RCC 7860 (cell line): ENCODE results near the gene WWOX.
"Not testable (repeated sequence)": the region's sequence is repeated elsewhere in the genome, so short reads cannot be mapped to it uniquely, and the experiment has no call there.

Experiments
- DNase-seq: peaks from one replicate; pipeline ENCODE4 v3.0.0-alpha.2; 2015; ENCODE audit warnings: low spot score
- FAIRE-seq: peaks from 2 replicates; lab custom pipeline; 2012; peaks lifted over from hg19 to GRCh38; lab: Jason Lieb, UNC

Gene WWOX

GRCh38 chr16:79011282-79011681 lies 911.8 kb downstream of the WWOX start:
- FAIRE-seq (no peak), DNase-seq (no peak)

- no peak for DNase-seq
- FAIRE-seq, result no peak
These were observed 913.4 kb downstream of the WWOX start for GRCh38 chr16:79012671-79013434.

GRCh38 chr16:79013930-79014660 lies 914.6 kb downstream of the WWOX start:
- DNase-seq, result no peak
- no peak for FAIRE-seq

GRCh38 chr16:79018650-79019429 lies 919.4 kb downstream of the WWOX start:
- FAIRE-seq, result no peak

GRCh38 chr16:79019431-79019830 lies 920.0 kb downstream of the WWOX start:
- no peak for DNase-seq
- no peak for FAIRE-seq

More at GRCh38 chr16:79018650-79019429, 919.4 kb downstream of the WWOX start:
- no peak for DNase-seq

- no peak for DNase-seq
- FAIRE-seq, result no peak
These were observed 922.7 kb downstream of the WWOX start for GRCh38 chr16:79021991-79022630.

GRCh38 chr16:79026117-79026516 lies 926.7 kb downstream of the WWOX start:
- FAIRE-seq, result no peak
- no peak for DNase-seq

- no peak for DNase-seq
- no peak for FAIRE-seq
These were observed 937.1 kb downstream of the WWOX start for GRCh38 chr16:79036541-79036940.

GRCh38 chr16:79037521-79038373 lies 938.3 kb downstream of the WWOX start:
- no peak for FAIRE-seq
- no peak for DNase-seq

- FAIRE-seq, result peak; percentile 88
- peak; percentile 77 for DNase-seq
These were observed 941.8 kb downstream of the WWOX start for GRCh38 chr16:79041206-79041605.

GRCh38 chr16:79042141-79042540 lies 942.7 kb downstream of the WWOX start:
- no peak for DNase-seq
- no peak for FAIRE-seq

- no peak for FAIRE-seq
- DNase-seq, result no peak
These were observed 943.4 kb downstream of the WWOX start for GRCh38 chr16:79042886-79043285.

GRCh38 chr16:79045191-79045590 lies 945.7 kb downstream of the WWOX start:
- DNase-seq (no peak), FAIRE-seq (no peak)

- no peak for DNase-seq
- no peak for FAIRE-seq
These were observed 947.9 kb downstream of the WWOX start for GRCh38 chr16:79047337-79047736.

GRCh38 chr16:79049040-79049439 lies 949.6 kb downstream of the WWOX start:
- no peak for FAIRE-seq

GRCh38 chr16:79050063-79050462 lies 950.6 kb downstream of the WWOX start:
- DNase-seq, result no peak
- no peak for FAIRE-seq

More at GRCh38 chr16:79049040-79049439, 949.6 kb downstream of the WWOX start:
- no peak for DNase-seq

- FAIRE-seq (no peak), DNase-seq (no peak)
These were observed 951.9 kb downstream of the WWOX start for GRCh38 chr16:79051313-79051712.

GRCh38 chr16:79052198-79052597 lies 952.7 kb downstream of the WWOX start:
- DNase-seq, FAIRE-seq: not testable (repeated sequence)

GRCh38 chr16:79053577-79053976 lies 954.1 kb downstream of the WWOX start:
- no peak for DNase-seq
- FAIRE-seq, result no peak
